Epithelial cell of prostate (primary cell): Measurements from ENCODE around the gene NME2.
"Not testable (repeated sequence)": the region's sequence is repeated elsewhere in the genome, so short reads cannot be mapped to it uniquely, and the experiment has no call there.

Experiments
- DNase-seq: peaks from one replicate; pipeline ENCODE4 v3.0.0-alpha.2; 2011; ENCODE audit warnings: low read depth, low spot score
- H3K27ac ChIP-seq: fragments of 450-650 bp; 2 replicates; pipeline ENCODE4 v1.5.1; 2017; ENCODE audit warnings: mild to moderate bottlenecking

NME2 gene

GRCh38 chr17:51166198-51166986 lies at the start of gene NME2:
TSS of gene NME2 (plus strand) at chr17:51166411. CDS start at chr17:51166831, 420 bp downstream.
- DNase-seq: peak; percentile 26
- H3K27ac ChIP-seq: peak within 1 kb of the TSS; percentile 86

DNA sequence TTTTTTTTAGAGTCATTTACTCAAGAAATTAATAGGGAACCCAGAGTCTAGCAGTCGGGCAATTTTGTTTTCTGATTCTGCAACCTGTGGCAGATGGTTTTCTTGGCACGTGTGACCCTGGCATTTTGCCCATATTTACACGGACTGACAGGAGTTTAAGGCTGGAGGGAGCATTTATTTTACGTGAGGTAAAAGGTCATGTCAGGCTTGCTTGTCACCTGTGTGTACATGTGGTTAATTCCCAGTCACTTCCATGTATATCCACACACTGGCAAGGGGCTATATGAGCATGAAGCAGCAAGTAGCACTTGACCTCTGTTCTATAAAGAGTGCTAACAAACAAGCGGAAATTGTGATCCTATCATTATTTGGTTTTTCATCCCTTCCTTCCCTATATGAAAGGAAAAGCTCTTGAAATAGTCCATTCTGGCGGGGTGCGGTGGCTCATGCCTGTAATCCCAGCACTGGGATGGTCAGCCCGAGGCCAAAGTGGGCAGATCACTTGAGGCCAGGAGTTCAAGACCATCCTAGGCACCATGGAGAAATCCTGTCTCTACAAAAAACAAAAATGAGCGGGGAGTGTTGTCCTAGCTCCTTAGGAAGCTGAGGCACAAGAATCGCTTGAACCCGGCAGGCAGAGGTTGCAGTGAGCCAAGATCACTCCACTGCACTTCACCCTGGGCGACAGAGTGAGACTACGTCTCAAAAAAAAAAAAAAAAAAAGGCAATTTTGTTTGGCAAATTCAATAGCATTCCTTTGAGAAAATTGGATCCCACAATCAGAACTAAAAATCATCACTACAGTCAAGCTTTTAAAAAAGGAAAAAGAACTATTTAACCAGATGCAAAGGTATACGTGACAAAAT lies 47.6 kb upstream of the NME2 start:
- no peak overlapping the region for H3K27ac ChIP-seq

GRCh38 chr17:51119415-51120356 lies 46.5 kb upstream of the NME2 start:
- DNase-seq: no peak

More for the DNA sequence above, 47.6 kb upstream of the NME2 start:
- DNase-seq: no peak

DNA sequence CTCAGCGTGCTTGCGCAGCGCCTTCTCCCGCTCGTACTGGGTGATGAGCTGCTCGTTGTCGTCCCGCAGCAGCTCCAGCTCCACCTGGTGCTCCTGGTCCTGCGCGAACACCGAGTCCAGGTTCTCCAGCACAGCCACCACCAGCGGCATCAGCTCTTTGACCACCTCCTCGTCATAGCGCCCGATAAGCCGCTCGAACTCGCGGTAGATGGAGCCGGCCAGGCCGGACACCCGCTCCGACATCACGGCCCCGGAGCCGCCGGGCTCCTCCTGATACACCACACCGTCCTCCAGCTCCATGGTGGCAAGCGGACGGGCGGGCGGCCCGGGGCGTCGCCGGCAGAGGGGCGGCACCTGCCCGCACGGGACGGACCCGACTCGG lies 45.9 kb upstream of the NME2 start:
- H3K27ac ChIP-seq: peak overlapping the region; percentile 100
- DNase-seq: no peak

More at GRCh38 chr17:51119415-51120356, 46.5 kb upstream of the NME2 start:
- peak overlapping the region; percentile 100 for H3K27ac ChIP-seq

DNA sequence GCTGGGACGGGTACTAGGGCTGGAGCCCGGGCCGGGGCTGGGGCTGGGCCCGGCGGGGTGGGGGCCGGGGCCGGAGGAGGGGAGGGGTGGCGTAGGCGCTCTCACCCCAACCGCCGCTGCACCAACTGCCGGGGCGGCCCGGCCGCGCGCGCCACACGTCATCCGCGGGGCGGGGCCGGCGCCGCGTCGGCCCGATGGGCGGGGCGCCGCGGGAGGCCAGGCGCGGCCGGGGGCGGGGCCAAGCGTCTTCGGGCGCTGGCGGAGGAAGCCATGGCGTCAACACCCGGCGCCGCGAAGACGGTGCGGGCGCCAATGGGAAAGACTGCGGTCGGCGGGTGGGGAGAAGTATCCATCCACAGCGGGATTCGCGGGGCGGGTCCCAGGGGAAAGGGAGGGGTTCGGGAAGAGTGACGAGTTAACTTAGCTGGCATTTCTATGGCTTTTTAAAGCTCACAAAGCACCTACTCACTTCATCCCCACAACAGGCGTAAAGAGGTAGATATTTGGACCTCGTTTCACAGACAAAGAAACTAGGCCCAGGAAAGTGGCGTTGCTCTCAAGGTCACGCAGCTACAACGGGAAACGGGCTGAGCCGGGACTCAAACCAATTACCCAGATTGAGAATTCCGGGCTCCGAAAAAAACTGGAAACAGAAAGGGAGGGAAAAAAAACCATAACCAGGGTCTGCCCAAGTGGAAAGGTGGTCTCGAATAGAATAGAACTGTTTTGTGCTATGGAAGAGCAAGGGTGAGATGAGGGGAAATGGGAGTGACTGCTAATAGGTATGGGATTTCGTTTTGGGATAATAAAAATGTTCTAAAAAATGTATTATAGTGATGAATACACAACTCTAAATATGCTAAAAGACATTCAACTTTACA lies 45.2 kb upstream of the NME2 start, which contains the start of gene SPAG9:
Gene SPAG9 (minus strand): TSS at position 130 of the 881 bp plus-strand sequence. CDS start 212 bp downstream, outside the sequence.
- H3K27ac ChIP-seq: peak within 1 kb of the TSS; percentile 100
- peak; percentile 86 for DNase-seq

DNA sequence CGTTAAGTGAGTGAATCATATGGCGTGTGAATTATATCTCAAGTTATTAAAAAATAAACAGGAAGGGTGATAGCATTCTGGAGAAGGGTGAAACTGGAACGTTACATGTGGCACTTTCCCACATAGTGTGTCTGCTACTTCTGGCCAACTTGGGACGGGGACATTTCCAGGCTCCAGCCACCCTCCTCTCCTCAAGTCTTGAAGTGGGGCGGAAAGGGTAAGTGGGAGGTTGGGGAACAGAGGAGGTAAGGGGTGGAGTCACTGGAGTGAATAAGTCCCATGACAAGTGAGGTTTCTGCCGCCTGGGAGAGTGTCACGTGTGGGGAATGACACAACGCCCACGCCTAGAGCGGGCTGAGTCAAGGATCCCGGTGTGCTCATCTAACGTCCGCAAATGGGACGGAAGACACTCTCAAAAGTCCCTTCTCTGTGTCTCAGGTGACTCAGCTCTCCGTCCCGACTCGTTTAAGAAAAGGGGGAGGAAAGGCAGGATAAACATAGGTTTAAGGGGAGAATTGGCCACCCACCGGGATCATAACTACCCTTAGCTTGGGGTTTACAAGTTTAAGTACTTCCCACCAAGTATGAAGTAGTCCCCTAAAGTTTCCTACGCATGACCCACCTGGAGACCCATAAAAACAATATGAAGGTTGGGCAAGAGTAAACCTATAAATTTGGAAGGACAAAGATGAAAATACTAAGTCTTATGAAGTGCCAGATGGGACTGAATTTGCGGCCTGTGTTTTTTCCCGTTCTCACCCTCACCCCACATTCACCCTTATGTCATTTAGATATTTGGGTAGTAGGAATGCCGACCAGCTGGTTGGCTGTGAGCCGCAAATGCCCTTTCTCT lies 44.4 kb upstream of the NME2 start:
- peak; percentile 99 for DNase-seq
- peak overlapping the region; percentile 100 for H3K27ac ChIP-seq

GRCh38 chr17:51122473-51123115 lies 43.6 kb upstream of the NME2 start:
- H3K27ac ChIP-seq: peak overlapping the region; percentile 100
- DNase-seq: not testable (repeated sequence)

GRCh38 chr17:51124640-51125503 lies 41.3 kb upstream of the NME2 start:
- H3K27ac ChIP-seq: no peak overlapping the region
- DNase-seq: no peak

GRCh38 chr17:51128076-51128475 lies 38.1 kb upstream of the NME2 start:
- DNase-seq: no peak

GRCh38 chr17:51132964-51133319 lies 33.3 kb upstream of the NME2 start:
- no peak for DNase-seq
- no peak overlapping the region for H3K27ac ChIP-seq

More at GRCh38 chr17:51128076-51128475, 38.1 kb upstream of the NME2 start:
- H3K27ac ChIP-seq: no peak overlapping the region

DNA sequence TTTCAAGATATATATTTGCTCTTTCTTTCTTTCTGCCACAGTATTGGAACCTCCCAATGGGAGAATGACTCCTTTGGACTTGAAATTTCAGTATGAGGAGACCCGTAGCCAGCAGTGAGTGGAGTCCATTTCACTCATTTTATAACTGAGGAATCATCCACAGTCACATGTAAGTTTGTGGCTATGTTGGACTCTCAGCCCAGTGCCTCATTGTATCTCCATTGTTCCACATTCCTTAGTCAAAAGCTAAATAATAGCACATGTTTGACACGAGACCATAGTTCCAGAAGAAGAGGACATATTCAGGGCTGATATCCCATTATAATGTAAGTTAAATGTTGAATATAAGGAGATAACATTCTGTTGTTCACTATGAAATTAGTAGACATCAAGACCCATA lies 32.8 kb upstream of the NME2 start:
- H3K27ac ChIP-seq: no peak overlapping the region
- no peak for DNase-seq

- no peak overlapping the region for H3K27ac ChIP-seq
- no peak for DNase-seq
Observed at GRCh38 chr17:51135956-51136355, 30.3 kb upstream of the NME2 start.

GRCh38 chr17:51142597-51142996 lies 23.6 kb upstream of the NME2 start:
- no peak for DNase-seq

GRCh38 chr17:51144266-51145022 lies 21.8 kb upstream of the NME2 start:
- DNase-seq: no peak
- no peak overlapping the region for H3K27ac ChIP-seq

More at GRCh38 chr17:51142597-51142996, 23.6 kb upstream of the NME2 start:
- H3K27ac ChIP-seq: no peak overlapping the region

DNA sequence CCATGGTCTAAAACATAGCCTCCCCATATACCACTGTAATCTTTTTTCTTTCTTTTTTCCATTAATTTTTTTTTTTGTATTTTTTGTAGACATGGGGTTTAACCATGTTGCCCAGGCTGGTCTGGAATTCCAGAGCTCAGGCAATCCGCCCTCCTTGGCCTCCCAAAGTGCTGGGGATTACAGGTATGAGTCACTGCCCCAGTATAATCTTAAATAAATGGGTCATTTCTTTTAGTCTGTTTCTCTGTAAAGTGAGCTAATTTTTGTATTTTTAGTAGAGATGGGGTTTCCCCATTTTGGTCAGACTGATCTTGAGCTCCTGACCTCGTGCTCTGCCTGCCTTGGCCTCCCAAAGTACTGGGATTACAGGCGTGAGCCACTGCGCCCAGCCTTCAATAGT lies 18.6 kb upstream of the NME2 start:
- H3K27ac ChIP-seq: no peak overlapping the region
- DNase-seq: no peak

- H3K27ac ChIP-seq: no peak overlapping the region
- DNase-seq: no peak
Observed at GRCh38 chr17:51149163-51149562, 17.0 kb upstream of the NME2 start.
